Measurements from ENCODE around the gene IZUMO2. TPM values are rescaled to one million over a fixed set of nuclear protein-coding genes. Genes with fewer than 3 reads are reported as not detected.
A peak's percentile ranks its signal among the peaks of the same experiment; 100 is the strongest.

The IZUMO2 gene
- total RNA-seq, 4 donors from 2014 or later: not detected

- Histone ChIP-seq H3K36me3 (no peaks in the 10 kb centered on the region), H3K9me3 (no peaks in the 10 kb centered on the region), H3K4me1 (peaks cover 0 to 11% (median 0%) of the 10 kb centered on the region in 3 donors), H3K27ac (no peak overlapping the region), H3K27me3 (peaks cover 0 to 23% (median 0%) of the 10 kb centered on the region in 4 donors), H3K4me3 (no peak overlapping the region)
- DNase-seq: no peak
- intact Hi-C loops (cut with DNase I): no loop called here
- TF ChIP-seq POLR2A (IDR thresholded peaks at IDR 0.05) (no peak), CTCF (IDR thresholded peaks at IDR 0.05) (no peak)
Measured at GRCh38 chr19:50172726-50173125, 9.6 kb upstream of the IZUMO2 start.

- WGBS, 2 donors: 78 to 80% methylated on average over 4 to 5 of the region's 5 CpGs
- Histone ChIP-seq H3K4me3 (no peak overlapping the region), H3K9me3 (no peaks in the 10 kb centered on the region), H3K4me1 (peaks cover 0 to 20% (median 6%) of the 10 kb centered on the region in 3 donors), H3K27me3 (peaks cover 0 to 33% (median 0%) of the 10 kb centered on the region in 4 donors), H3K36me3 (no peaks in the 10 kb centered on the region), H3K27ac (no peak overlapping the region)
- no peak for DNase-seq
- intact Hi-C loops (cut with DNase I): no loop called here
- TF ChIP-seq POLR2A (IDR thresholded peaks at IDR 0.05) (no peak), CTCF (IDR thresholded peaks at IDR 0.05) (no peak)
Measured at GRCh38 chr19:50171752-50172151, 8.7 kb upstream of the IZUMO2 start.

- Histone ChIP-seq H3K4me3 (no peak overlapping the region), H3K9me3 (no peaks in the 10 kb centered on the region), H3K27ac (peak overlapping the region in 1 of 4 donors; percentile 54), H3K27me3 (peaks cover 0 to 65% (median 0%) of the 10 kb centered on the region in 4 donors), H3K4me1 (peaks cover 0 to 39% (median 6%) of the 10 kb centered on the region in 3 donors), H3K36me3 (no peaks in the 10 kb centered on the region)
- no peak for TF ChIP-seq POLR2A (IDR thresholded peaks at IDR 0.05)
- TF ChIP-seq CTCF (IDR thresholded peaks at IDR 0.05): no peak
- DNase-seq: no peak
- intact Hi-C loops (cut with DNase I): no loop called here
- WGBS, 2 donors: 13 to 43% methylated on average over 10 to 11 of the region's 12 CpGs
Measured at GRCh38 chr19:50167314-50167721, 4.2 kb upstream of the IZUMO2 start.

GRCh38 chr19:50159078-50159477 is 4.0 kb downstream of the IZUMO2 start:
- H3K4me1 ChIP-seq: peaks cover 0 to 3% (median 0%) of the 10 kb centered on the region in 3 donors
- TF ChIP-seq POLR2A (IDR thresholded peaks at IDR 0.05) (no peak), CTCF (IDR thresholded peaks at IDR 0.05) (no peak)
- DNase-seq: no peak
- no peak overlapping the region for H3K27ac ChIP-seq
- no peaks in the 10 kb centered on the region for H3K36me3 ChIP-seq
- H3K9me3 ChIP-seq: peaks cover 0 to 12% (median 11%) of the 10 kb centered on the region in 3 donors
- intact Hi-C loops (cut with DNase I): no loop called here
- no peak overlapping the region for H3K4me3 ChIP-seq
- H3K27me3 ChIP-seq: peaks cover 0 to 38% (median 0%) of the 10 kb centered on the region in 4 donors
- WGBS, 2 donors: 87 to 97% methylated on average over 2 of the region's 2 CpGs

GRCh38 chr19:50158577-50158976 is 4.5 kb downstream of the IZUMO2 start:
- TF ChIP-seq CTCF (IDR thresholded peaks at IDR 0.05) (no peak), POLR2A (IDR thresholded peaks at IDR 0.05) (no peak)
- H3K27me3 ChIP-seq: peaks cover 0 to 37% (median 0%) of the 10 kb centered on the region in 4 donors
- no peaks in the 10 kb centered on the region for H3K36me3 ChIP-seq
- peaks cover 0 to 12% (median 11%) of the 10 kb centered on the region in 3 donors for H3K9me3 ChIP-seq
- no peak for DNase-seq
- intact Hi-C loops (cut with DNase I): no loop called here
- H3K27ac ChIP-seq: no peak overlapping the region
- H3K4me1 ChIP-seq: peaks cover 0 to 3% (median 0%) of the 10 kb centered on the region in 3 donors
- no peak overlapping the region for H3K4me3 ChIP-seq

All from esophagus squamous epithelium (tissue), 5 donors.